A673 (cell line): ENCODE measurements around the gene SWT1.

ENCODE experiments used
- CTCF ChIP-seq: fragments of 300-800, 200-600 bp; sonication (generic); conservative IDR thresholded peaks from 2 replicates; pipeline ENCODE4 v1.5.1; 2017; ENCODE audit warnings: low read depth, mild to moderate bottlenecking, antibody characterized with exemption, low read length, moderate library complexity, mixed read lengths
- EZH2 ChIP-seq: fragments of 200-600 bp; sonication (generic); IDR thresholded peaks from 2 replicates; pipeline ENCODE4 v1.6.1; 2017; ENCODE audit warnings: borderline replicate concordance, low read depth, mild to moderate bottlenecking, mixed read lengths, antibody characterized with exemption, low read length; ENCODE audit not compliant: poor library complexity, severe bottlenecking

DNA sequence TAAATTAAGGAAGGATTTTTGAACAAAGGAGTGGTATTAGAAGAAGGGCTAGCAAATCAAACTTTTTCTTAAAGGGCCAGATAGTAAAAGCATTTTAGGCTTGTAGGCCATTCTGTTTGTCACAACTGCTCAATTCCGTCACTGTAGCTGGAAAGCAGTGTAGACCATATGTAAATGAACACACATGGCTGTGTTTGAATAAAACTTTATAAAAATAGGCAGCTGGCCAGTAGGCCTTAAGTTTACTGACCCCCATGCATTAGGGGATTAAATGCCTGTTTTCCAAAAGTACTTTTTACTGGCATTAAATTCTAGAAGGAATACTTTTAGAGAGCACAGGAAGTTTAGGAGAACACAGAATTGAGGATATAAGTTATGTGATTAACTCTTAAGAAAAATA, 151.2 kb downstream of the SWT1 start:
- no peak for TF ChIP-seq CTCF
- no peak for TF ChIP-seq EZH2
